Neutrophil (primary cell): ENCODE data around the gene NUMA1.

Source experiments
- H3K27ac ChIP-seq: fragments of 200-600 bp; sonication (generic); 2 replicates; pipeline ENCODE4 v1.5.1; 2016; ENCODE audit warnings: mild to moderate bottlenecking, moderate library complexity
- H3K27me3 ChIP-seq: fragments of 200-600 bp; sonication (generic); 2 replicates; pipeline ENCODE4 v1.6.0; 2016; ENCODE audit warnings: mild to moderate bottlenecking
- H3K36me3 ChIP-seq: fragments of 200-600 bp; sonication (generic); 2 replicates; pipeline ENCODE4 v1.5.1; 2017
- H3K4me1 ChIP-seq, 2 experiments: fragments of 200-600 bp in 1 of 2; sonication (generic) in 1 of 2; 1 replicate in 1 of 2; 2 replicates in 1 of 2; pipeline versions ENCODE4 v1.5.1 to v1.6.1; 2013 to 2016; ENCODE audit warnings: low read depth in 1 of 2, low read length in 1 of 2, mild to moderate bottlenecking in 1 of 2, moderate library complexity in 1 of 2; ENCODE audit not compliant: control insufficient read depth in 1 of 2, insufficient read depth in 1 of 2
- H3K4me3 ChIP-seq, 2 experiments: fragments of 200-600 bp in 1 of 2; sonication (generic) in 1 of 2; 1 replicate in 1 of 2; 2 replicates in 1 of 2; pipeline ENCODE4 v1.5.1; 2013 to 2016; ENCODE audit warnings: low read depth in 1 of 2, low read length in 1 of 2, mild to moderate bottlenecking in 1 of 2, moderate library complexity in 1 of 2
- H3K9me3 ChIP-seq: fragments of 200-600 bp; sonication (generic); 2 replicates; pipeline ENCODE4 v1.5.1; 2016
- CTCF ChIP-seq: fragments of 200-600 bp; sonication (generic); IDR thresholded peaks from 2 replicates; pipeline ENCODE4 v1.5.1; 2016; ENCODE audit warnings: antibody characterized with exemption

NUMA1 gene

GRCh38 chr11:72066855-72067254, 13.5 kb downstream of the NUMA1 start:
- no peaks in the 10 kb centered on the region for H3K27me3 ChIP-seq
- no peak overlapping the region for H3K4me3 ChIP-seq
- H3K27ac ChIP-seq: peak overlapping the region; percentile 28
- H3K36me3 ChIP-seq: no peaks in the 10 kb centered on the region
- no peaks in the 10 kb centered on the region for H3K9me3 ChIP-seq
- TF ChIP-seq CTCF: no peak
- peaks cover 53 to 59% of the 10 kb centered on the region in 2 experiments for H3K4me1 ChIP-seq

GRCh38 chr11:72061739-72062396, 18.5 kb downstream of the NUMA1 start:
- no peaks in the 10 kb centered on the region for H3K9me3 ChIP-seq
- TF ChIP-seq CTCF: no peak
- H3K27me3 ChIP-seq: no peaks in the 10 kb centered on the region
- no peak overlapping the region for H3K4me3 ChIP-seq
- peaks cover 4% of the 10 kb centered on the region for H3K36me3 ChIP-seq
- H3K27ac ChIP-seq: peak overlapping the region; percentile 80
- H3K4me1 ChIP-seq: peaks cover 13 to 17% of the 10 kb centered on the region in 2 experiments

GRCh38 chr11:72058416-72059034, 21.8 kb downstream of the NUMA1 start:
- Histone ChIP-seq H3K27ac (no peak overlapping the region), H3K4me1 (peaks cover 13% of the 10 kb centered on the region in 2 experiments)

GRCh38 chr11:72048766-72049460, 31.4 kb downstream of the NUMA1 start:
- no peak for TF ChIP-seq CTCF
- no peaks in the 10 kb centered on the region for H3K4me1 ChIP-seq
- peaks cover 26% of the 10 kb centered on the region for H3K36me3 ChIP-seq
- no peak overlapping the region for H3K4me3 ChIP-seq
- H3K27ac ChIP-seq: no peak overlapping the region
- no peaks in the 10 kb centered on the region for H3K27me3 ChIP-seq
- H3K9me3 ChIP-seq: no peaks in the 10 kb centered on the region

More at GRCh38 chr11:72058416-72059034, 21.8 kb downstream of the NUMA1 start:
- H3K9me3 ChIP-seq: no peaks in the 10 kb centered on the region
- no peak for TF ChIP-seq CTCF
- no peaks in the 10 kb centered on the region for H3K27me3 ChIP-seq
- H3K36me3 ChIP-seq: peaks cover 4% of the 10 kb centered on the region
- no peak overlapping the region for H3K4me3 ChIP-seq

- H3K27ac ChIP-seq: no peak overlapping the region
- no peaks in the 10 kb centered on the region for H3K27me3 ChIP-seq
- H3K4me3 ChIP-seq: no peak overlapping the region
- peaks cover 19 to 21% of the 10 kb centered on the region in 2 experiments for H3K4me1 ChIP-seq
- peaks cover 23% of the 10 kb centered on the region for H3K36me3 ChIP-seq
- no peak for TF ChIP-seq CTCF
- H3K9me3 ChIP-seq: no peaks in the 10 kb centered on the region
Measured at GRCh38 chr11:72045849-72046248, 34.5 kb downstream of the NUMA1 start.
